ENCODE results near the gene PITX3. TPM values are rescaled to one million over a fixed set of nuclear protein-coding genes. Genes with fewer than 3 reads are reported as not detected.

PITX3 gene
- total and polyA plus RNA-seq, 9 of the 15 experiments (the other 6 are each of a cell fraction or from before 2014, with no cell fraction given): 0.30 to 0.98 (median 0.95) TPM; not detected in 6

- TF ChIP-seq SMAD1 (IDR thresholded peaks at IDR 0.05; ENCODE audit: low read depth, low read length, partially characterized antibody): no peak
Measured at GRCh38 chr10:102287538-102287937, 46.2 kb upstream of the PITX3 start (continued).

GRCh38 chr10:102286216-102286615 lies 44.9 kb upstream of the PITX3 start:
- TF ChIP-seq CREB5 (CRISPR knock-in tag; IDR thresholded peaks at IDR 0.05): no peak
- TF ChIP-seq TAF7 (tag; IDR thresholded peaks at IDR 0.05): no peak
- no peak for TF ChIP-seq CSDE1 (IDR thresholded peaks at IDR 0.05)
- no peak for TF ChIP-seq FOXO4 (CRISPR knock-in tag; IDR thresholded peaks at IDR 0.05)
- no peak for TF ChIP-seq KDM1A (IDR thresholded peaks at IDR 0.05)
- no peak for DNase-seq (ENCODE audit: extremely low read depth in 1 of 4, low spot score in 3 of 4)
- Histone ChIP-seq H3K4me1 (replicated peaks in 1 of 2; ENCODE audit: control insufficient read depth in 2 of 2, insufficient read depth in 2 of 2, low read length in 2 of 2) (peaks cover 0 to 17% of the 10 kb centered on the region in 2 experiments; a peak in 3 of 5 replicates), H2AFZ (ENCODE audit: low read depth, low read length) (no peak overlapping the region), H3K4me3 (no peak overlapping the region), H3K9me1 (ENCODE audit: control insufficient read depth, insufficient read depth, low read length) (no peaks in the 10 kb centered on the region), H3K4me2 (ENCODE audit: insufficient read depth, low read length) (no peak overlapping the region), H3K9ac (ENCODE audit: insufficient read depth in 1 of 2, low read depth in 2 of 2, low read length in 2 of 2) (no peak overlapping the region), H4K20me1 (replicated peaks; ENCODE audit: control insufficient read depth, insufficient read depth, low read length) (no peaks in the 10 kb centered on the region; the same call in 1 of the 2 replicates), H3K79me2 (ENCODE audit: control insufficient read depth, insufficient read depth, low read length) (peaks cover 60% of the 10 kb centered on the region), H3K27ac (ENCODE audit: extremely low read depth, low read depth, low read length) (no peak overlapping the region), H3K27me3 (ENCODE audit: control insufficient read depth in 2 of 2, insufficient read depth in 2 of 2, low read length in 2 of 2) (no peaks in the 10 kb centered on the region), H3K36me3 (ENCODE audit: control insufficient read depth, insufficient read depth, low read length) (peaks cover 20% of the 10 kb centered on the region), H3K9me3 (replicated peaks; ENCODE audit: control insufficient read depth, insufficient read depth, low read depth, low read length) (no peaks in the 10 kb centered on the region)
- 91% methylated on average over 2 of the region's 2 CpGs for WGBS (ENCODE audit: insufficient coverage, low coverage, missing lambda C conversion rate)
- no peak for FAIRE-seq
- intact Hi-C loops (cut with micrococcal nuclease) (no loop called here), in situ Hi-C loops (cut with MboI) (no loop called here)
- CTCF ChIA-PET (ENCODE audit: low intra/inter-chr PET ratio): no interaction called here
- no TSS peak for BruUV-seq (replicated peaks)
- no peak for ATAC-seq
- POLR2A ChIA-PET: no interaction called here
